ENCODE data around the gene NDUFA11. TPM values are rescaled to one million over a fixed set of nuclear protein-coding genes. Genes with fewer than 3 reads are reported as not detected.

The NDUFA11 gene
- total and polyA plus RNA-seq, 9 of the 15 experiments (the other 6 are each of a cell fraction or from before 2014, with no cell fraction given): 63.3 to 486 (median 274) TPM

GRCh38 chr19:5882421-5882968 is 21.1 kb downstream of the NDUFA11 start:
- CTCF ChIA-PET (ENCODE audit: low intra/inter-chr PET ratio): no interaction called here
- Histone ChIP-seq H3K4me2 (ENCODE audit: insufficient read depth, low read length) (no peak overlapping the region), H3K79me2 (ENCODE audit: control insufficient read depth, insufficient read depth, low read length) (no peaks in the 10 kb centered on the region), H3K9me3 (replicated peaks; ENCODE audit: control insufficient read depth, insufficient read depth, low read depth, low read length) (no peaks in the 10 kb centered on the region), H3K27me3 (ENCODE audit: control insufficient read depth in 2 of 2, insufficient read depth in 2 of 2, low read length in 2 of 2) (peaks cover 15 to 39% of the 10 kb centered on the region in 2 experiments; a peak in 4 of 5 replicates), H3K27ac (ENCODE audit: extremely low read depth, low read depth, low read length) (no peak overlapping the region), H3K4me3 (no peak overlapping the region), H3K9me1 (ENCODE audit: control insufficient read depth, insufficient read depth, low read length) (no peaks in the 10 kb centered on the region), H3K4me1 (replicated peaks in 1 of 2; ENCODE audit: control insufficient read depth in 2 of 2, insufficient read depth in 2 of 2, low read length in 2 of 2) (peaks cover 2 to 19% of the 10 kb centered on the region in 2 experiments; a peak in 2 of 5 replicates), H3K9ac (ENCODE audit: insufficient read depth in 1 of 2, low read depth in 2 of 2, low read length in 2 of 2) (0 out of 4 replicates have a peak overlapping the region, but pooled peaks of 1 of the 2 experiments have one; percentile 45), H4K20me1 (replicated peaks; ENCODE audit: control insufficient read depth, insufficient read depth, low read length) (no peaks in the 10 kb centered on the region), H2AFZ (ENCODE audit: low read depth, low read length) (no peak overlapping the region), H3K36me3 (ENCODE audit: control insufficient read depth, insufficient read depth, low read length) (no peaks in the 10 kb centered on the region)
- DNase-seq (ENCODE audit: extremely low read depth in 1 of 4, low spot score in 3 of 4) (no peak), ATAC-seq (peak; percentile 62), FAIRE-seq (peak; percentile 48)
- no TSS peak for BruUV-seq (replicated peaks)
- POLR2A ChIA-PET: interaction anchor here (0.6 to 1.0 kb wide), 2 partner anchors 10 to 11 kb away, joined by 3 to 4 read pairs; no protein-coding TSS in a partner anchor
- TF ChIP-seq GATAD2B (IDR thresholded peaks at IDR 0.05; ENCODE audit: borderline replicate concordance): no peak
- TF ChIP-seq ZNF354B (CRISPR knock-in tag; IDR thresholded peaks at IDR 0.05): no peak
- no peak for TF ChIP-seq ZNF785 (CRISPR knock-in tag; IDR thresholded peaks at IDR 0.05)
- no peak for TF ChIP-seq ZNF583 (CRISPR knock-in tag; IDR thresholded peaks at IDR 0.05)
- TF ChIP-seq, protein P1, sequence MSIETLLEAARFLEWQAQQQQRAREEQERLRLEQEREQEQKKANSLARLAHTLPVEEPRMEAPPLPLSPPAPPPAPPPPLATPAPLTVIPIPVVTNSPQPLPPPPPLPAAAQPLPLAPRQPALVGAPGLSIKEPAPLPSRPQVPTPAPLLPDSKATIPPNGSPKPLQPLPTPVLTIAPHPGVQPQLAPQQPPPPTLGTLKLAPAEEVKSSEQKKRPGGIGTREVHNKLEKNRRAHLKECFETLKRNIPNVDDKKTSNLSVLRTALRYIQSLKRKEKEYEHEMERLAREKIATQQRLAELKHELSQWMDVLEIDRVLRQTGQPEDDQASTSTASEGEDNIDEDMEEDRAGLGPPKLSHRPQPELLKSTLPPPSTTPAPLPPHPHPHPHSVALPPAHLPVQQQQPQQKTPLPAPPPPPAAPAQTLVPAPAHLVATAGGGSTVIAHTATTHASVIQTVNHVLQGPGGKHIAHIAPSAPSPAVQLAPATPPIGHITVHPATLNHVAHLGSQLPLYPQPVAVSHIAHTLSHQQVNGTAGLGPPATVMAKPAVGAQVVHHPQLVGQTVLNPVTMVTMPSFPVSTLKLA (conservative IDR thresholded peaks at IDR 0.05): no peak
- no peak for TF ChIP-seq ZNF584 (CRISPR knock-in tag; IDR thresholded peaks at IDR 0.05; ENCODE audit: low read depth)
- TF ChIP-seq ZNF75A (CRISPR knock-in tag; IDR thresholded peaks at IDR 0.05): no peak
- TF ChIP-seq, protein P2, sequence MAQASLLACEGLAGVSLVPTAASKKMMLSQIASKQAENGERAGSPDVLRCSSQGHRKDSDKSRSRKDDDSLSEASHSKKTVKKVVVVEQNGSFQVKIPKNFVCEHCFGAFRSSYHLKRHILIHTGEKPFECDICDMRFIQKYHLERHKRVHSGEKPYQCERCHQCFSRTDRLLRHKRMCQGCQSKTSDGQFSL (CRISPR knock-in tag; IDR thresholded peaks at IDR 0.05): no peak
- TF ChIP-seq, protein P2 (tag; IDR thresholded peaks at IDR 0.05): no peak
- TF ChIP-seq RB1 (IDR thresholded peaks at IDR 0.05; ENCODE audit: low read depth): no peak
- TF ChIP-seq ZFP30 (CRISPR knock-in tag; IDR thresholded peaks at IDR 0.05; ENCODE audit: borderline replicate concordance): no peak
- intact Hi-C loops (cut with micrococcal nuclease) (no loop called here), in situ Hi-C loops (cut with MboI) (no loop called here)
- 11% methylated on average over 8 of the region's 9 CpGs for WGBS (ENCODE audit: insufficient coverage, low coverage, missing lambda C conversion rate)

Measured in K562 (cell line).